ENCODE results near the gene OTOP3.

The OTOP3 gene

DNA sequence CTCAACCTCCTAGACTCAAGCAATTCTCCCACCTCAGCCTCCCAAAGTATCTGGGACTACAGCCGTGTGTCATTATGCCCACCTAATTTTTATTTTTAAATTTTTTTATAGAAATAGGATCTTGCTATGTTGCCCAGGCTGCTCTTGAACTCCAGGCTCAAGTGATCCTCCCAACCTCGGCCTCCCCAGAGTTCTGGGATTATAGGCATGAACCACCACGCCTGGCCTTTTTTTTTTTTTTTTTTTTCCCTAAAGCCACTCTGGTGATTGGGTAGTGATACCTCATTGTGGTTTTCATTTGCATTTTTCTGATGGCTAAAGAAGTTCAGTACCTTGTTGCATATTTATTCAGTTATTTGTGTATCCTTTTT is 50.5 kb downstream of the OTOP3 start:
- DNase-seq (ENCODE audit: low read depth in 2 of 2), result no peak

DNA sequence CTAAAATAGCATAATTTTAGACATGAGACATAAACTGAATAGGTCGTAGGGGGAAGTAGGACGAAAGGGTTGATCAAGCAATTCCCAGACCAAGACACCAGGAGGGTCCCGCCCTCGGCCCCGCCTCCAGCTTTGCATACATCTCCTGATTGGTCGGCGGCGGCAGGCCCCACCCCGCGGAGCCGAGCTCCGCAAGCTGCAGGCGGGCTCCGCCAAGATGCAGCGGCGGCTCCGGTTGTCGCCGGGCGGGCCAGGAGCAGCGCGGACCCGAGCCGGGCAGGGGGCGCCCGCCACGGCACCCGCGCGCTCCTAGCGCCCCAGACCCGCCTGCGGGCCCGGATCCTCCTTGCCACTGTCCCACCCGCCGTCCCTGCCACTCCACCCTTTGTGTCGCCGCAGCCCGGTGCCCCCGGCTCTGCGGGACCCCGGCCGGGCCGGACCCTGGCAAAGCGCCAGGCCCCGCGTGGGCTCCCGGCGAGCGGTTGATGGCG is 51.8 kb downstream of the OTOP3 start, which contains the start of gene CDR2L:
CDR2L (plus strand) TSS at position 215 of the 491 bp plus-strand sequence. CDS start 412 bp downstream, outside the sequence.
- peak; percentile 78 to 93 for DNase-seq (ENCODE audit: low read depth in 2 of 2)

DNA sequence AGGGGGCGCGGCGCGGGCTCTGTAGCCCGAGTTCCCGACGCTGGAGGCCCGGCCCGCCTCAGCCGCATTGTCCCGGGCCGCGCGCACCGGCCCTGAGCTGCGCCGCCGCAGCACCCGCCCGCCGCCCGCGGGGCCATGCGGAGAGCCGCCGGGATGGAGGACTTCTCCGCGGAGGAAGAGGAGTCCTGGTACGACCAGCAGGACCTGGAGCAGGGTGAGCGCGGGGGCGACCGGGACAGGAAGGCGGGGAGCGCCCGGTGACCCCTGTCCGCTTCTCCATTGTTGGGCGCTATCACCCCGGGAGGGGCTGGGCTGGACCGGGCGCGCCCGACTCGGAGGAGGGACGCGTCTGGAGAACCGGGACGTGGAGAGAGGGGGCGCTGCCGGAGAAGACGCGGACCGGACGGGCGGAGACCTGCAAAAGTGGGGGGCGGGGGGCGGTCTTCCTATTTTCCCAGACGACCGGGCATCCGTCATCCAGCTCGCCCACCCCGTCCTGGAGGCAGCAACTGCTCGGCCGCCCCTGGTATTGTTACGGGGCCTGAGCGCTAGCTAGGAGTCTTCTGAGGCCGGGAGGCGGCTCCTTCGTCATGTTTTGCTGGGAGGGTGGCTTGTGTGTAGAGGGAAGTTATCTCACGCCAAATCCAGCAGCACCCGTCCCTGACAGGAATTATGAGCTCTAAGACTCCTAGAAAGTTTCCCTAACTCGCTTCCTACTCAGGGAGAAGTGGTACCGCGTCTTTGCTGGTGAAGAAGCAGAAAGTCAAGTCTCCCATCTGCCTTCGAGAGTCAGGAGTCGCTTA is 52.4 kb downstream of the OTOP3 start:
- no peak for DNase-seq (ENCODE audit: low read depth in 2 of 2)

DNA sequence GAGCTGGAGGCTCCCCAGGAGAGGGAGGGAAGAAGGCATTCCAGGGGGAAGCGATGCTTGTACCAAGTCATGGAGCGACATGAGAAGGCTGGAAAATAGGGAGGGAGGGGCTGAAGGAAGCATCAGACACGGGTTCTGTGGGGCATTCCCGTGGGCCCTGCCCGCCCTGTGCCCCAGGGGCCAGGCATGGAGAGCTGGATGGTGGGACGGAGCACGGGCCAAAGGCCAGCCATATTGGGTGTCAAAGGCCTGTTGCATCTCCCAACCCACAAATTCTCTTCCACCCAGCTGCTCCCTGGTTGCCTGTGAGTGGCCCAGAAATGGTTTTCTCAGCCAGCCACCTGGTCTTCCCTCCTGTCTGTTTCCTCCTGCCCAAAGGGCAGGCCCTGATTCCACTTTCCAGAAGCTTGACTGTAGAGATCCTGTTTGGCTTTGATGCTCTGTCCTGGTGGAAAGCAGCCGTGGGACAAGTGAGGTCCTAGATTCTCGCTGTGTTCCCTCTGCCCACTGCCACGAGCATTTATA is 54.9 kb downstream of the OTOP3 start:
- no peak for DNase-seq (ENCODE audit: low read depth in 2 of 2)

GRCh38 chr17:74992223-74992622 is 56.5 kb downstream of the OTOP3 start:
- DNase-seq (ENCODE audit: low read depth in 2 of 2), result no peak

DNA sequence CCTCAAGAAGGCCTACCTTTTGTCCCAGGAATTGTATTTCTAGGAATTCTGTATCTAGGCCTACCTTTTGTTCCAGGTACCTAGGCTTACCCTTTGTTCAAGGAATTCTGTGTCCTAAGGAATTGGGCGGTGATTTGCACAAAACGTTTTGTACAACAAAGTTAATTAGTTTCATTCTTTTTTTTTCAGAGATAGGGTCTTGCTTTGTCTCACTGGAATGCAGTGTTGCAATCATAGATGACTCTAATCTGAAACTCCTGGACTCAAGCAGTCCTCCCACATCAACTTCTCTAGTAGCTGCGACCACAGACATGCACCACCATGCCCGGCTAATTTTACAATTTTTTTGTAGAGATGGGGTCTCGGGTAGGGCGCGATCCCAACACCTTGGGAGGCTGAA is 58.7 kb downstream of the OTOP3 start:
- no peak for DNase-seq (ENCODE audit: low read depth in 2 of 2)

- no peak for DNase-seq (ENCODE audit: low read depth in 2 of 2)
Measured at GRCh38 chr17:74995847-74996246, 60.1 kb downstream of the OTOP3 start.

- no peak for DNase-seq (ENCODE audit: low read depth in 2 of 2)
Measured at GRCh38 chr17:74998783-74999182, 63.1 kb downstream of the OTOP3 start.

- DNase-seq (ENCODE audit: low read depth in 2 of 2), result no peak
Measured at GRCh38 chr17:74999523-74999922, 63.8 kb downstream of the OTOP3 start.
